Right lobe of liver (tissue), 6 donors: ENCODE data around the gene ITPA. TPM values are rescaled to one million over a fixed set of nuclear protein-coding genes. Genes with fewer than 3 reads are reported as not detected.
A peak's percentile ranks its signal among the peaks of the same experiment; 100 is the strongest.

Source experiments
- ATAC-seq, 4 donors: fragments of 200-7000 bp; cut with Tn5 transposase; one replicate each; pipeline ENCODE4 v1.9.1; 2020; ENCODE audit warnings: mild to moderate bottlenecking in 4 of 4, moderate library complexity in 4 of 4
- DNase-seq, 3 donors: peaks; one replicate each; pipeline ENCODE4 v3.0.0-alpha.2; 2020
- H3K27ac ChIP-seq, 3 donors: fragments of 200-600 bp; one replicate each; pipeline ENCODE4 v1.8.0; 2022
- H3K27me3 ChIP-seq, 2 donors: fragments of 200-600 bp; one replicate each; pipeline ENCODE4 v1.8.0; 2022
- H3K36me3 ChIP-seq, 4 donors: fragments of 200-600 bp; sonication (generic) in 1 of 4; one replicate each; pipeline versions ENCODE4 v1.5.1 to v1.8.0; 2017 to 2022; ENCODE audit warnings: control low read depth in 1 of 4
- H3K4me1 ChIP-seq, 4 donors: fragments of 200-600 bp; sonication (generic) in 1 of 4; one replicate each; pipeline versions ENCODE4 v1.5.1 to v1.8.0; 2017 to 2022; ENCODE audit warnings: control low read depth in 1 of 4
- H3K4me3 ChIP-seq, 3 donors: fragments of 200-600 bp; one replicate each; pipeline ENCODE4 v1.8.0; 2022
- H3K9me3 ChIP-seq, 4 donors: fragments of 200-600 bp; sonication (generic) in 1 of 4; one replicate each; pipeline versions ENCODE4 v1.5.1 to v1.8.0; 2017 to 2022; ENCODE audit warnings: control low read depth in 1 of 4
- POLR2A ChIP-seq: fragments of 450-650 bp; IDR thresholded peaks from one replicate; pipeline ENCODE4 v1.6.1; 2017; ENCODE audit warnings: antibody characterized with exemption, mild to moderate bottlenecking
- WGBS: methylation state at CpG from one replicate; pipeline ENCODE4 v1.1.6; 2018; ENCODE audit warnings: low coverage, low lambda C conversion rate; ENCODE audit not compliant: insufficient coverage; ENCODE audit errors: missing lambda C conversion rate; 5-methylcytosine and 5-hydroxymethylcytosine counted together
- intact Hi-C, 2 donors: fragments of 100-400 bp; cut with DNase I; formaldehyde crosslinking; loops; one replicate each; pipeline versions ENCODE4 v1.11.2 to v1.14.1; 2022
- total RNA-seq, 6 experiments: library from RNA; depleted of rRNA in 2 of 6; stranded (reverse); fragments of >200 nt in 2 of 6; fragmentation: NEBNext Ultra II Directional in 3 of 6; extraction: Animal tissue kit (Norgen Biotek cat#: 25700) in 3 of 6; gene quantifications; one replicate each; pipeline versions ENCODE4 v1.1.0 to v1.2.4, GENCODE V29; 2016 to 2023
- TF ChIP-seq, protein P1 (sequence below), 4 donors: fragments of 200-600 bp in 3 of 4; fragments of 450-650 bp in 1 of 4; IDR thresholded peaks; one replicate each; pipeline versions ENCODE4 v1.5.1 to v1.8.0; 2016 to 2022; ENCODE audit warnings: antibody characterized with exemption in 4 of 4, mild to moderate bottlenecking in 2 of 4
- donor health status: DM: no; HTN: yes; CAD: no.
- donor health status: DM: no; HTN: no; CAD: no.
- donor health status: DM: no; HTN: no; CAD: no.
- donor health status: DM: no; HTN: yes; CAD: no.
- donor health status: DM: no; HTN: yes; CAD: no.

ITPA gene
- total RNA-seq, 6 experiments from 2014 or later: 17.5 to 38.8 (median 26.7) TPM

DNA sequence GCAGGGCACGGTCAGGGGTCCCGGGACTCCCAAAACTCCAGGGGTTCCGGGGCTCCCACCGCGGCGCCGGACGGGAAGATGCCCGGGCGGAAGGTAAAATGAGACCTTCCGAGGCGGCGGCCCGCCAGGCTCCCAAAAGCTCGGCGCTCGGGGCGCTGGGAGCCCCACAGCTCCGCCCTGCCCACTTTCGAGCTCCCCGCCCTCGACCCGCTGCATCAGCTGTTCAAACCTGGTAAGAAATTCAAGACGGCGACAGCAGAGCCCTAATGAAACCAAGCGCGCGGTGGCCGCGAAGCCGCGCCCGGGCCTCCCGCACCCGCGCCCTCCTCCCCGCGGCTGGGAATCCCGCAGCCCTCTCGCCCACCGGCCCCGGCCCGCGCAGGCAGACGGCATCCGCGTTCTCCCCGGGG lies 29.3 kb downstream of the ITPA start:
- H3K36me3 ChIP-seq: no peaks in the 10 kb centered on the region
- no CpG with 5 or more reads among the region's 48 CpGs for WGBS
- TF ChIP-seq POLR2A: no peak
- TF ChIP-seq, protein P1, sequence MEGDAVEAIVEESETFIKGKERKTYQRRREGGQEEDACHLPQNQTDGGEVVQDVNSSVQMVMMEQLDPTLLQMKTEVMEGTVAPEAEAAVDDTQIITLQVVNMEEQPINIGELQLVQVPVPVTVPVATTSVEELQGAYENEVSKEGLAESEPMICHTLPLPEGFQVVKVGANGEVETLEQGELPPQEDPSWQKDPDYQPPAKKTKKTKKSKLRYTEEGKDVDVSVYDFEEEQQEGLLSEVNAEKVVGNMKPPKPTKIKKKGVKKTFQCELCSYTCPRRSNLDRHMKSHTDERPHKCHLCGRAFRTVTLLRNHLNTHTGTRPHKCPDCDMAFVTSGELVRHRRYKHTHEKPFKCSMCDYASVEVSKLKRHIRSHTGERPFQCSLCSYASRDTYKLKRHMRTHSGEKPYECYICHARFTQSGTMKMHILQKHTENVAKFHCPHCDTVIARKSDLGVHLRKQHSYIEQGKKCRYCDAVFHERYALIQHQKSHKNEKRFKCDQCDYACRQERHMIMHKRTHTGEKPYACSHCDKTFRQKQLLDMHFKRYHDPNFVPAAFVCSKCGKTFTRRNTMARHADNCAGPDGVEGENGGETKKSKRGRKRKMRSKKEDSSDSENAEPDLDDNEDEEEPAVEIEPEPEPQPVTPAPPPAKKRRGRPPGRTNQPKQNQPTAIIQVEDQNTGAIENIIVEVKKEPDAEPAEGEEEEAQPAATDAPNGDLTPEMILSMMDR (IDR thresholded peaks at IDR 0.05): no peak
- DNase-seq (no peak), ATAC-seq (peak in 3 of 4 donors; percentile 8 to 14 (median 14))
- no peak overlapping the region for H3K27ac ChIP-seq
- H3K9me3 ChIP-seq: no peaks in the 10 kb centered on the region
- peaks cover 0 to 7% of the 10 kb centered on the region in 2 donors for H3K27me3 ChIP-seq
- peaks cover 0 to 17% (median 0%) of the 10 kb centered on the region in 4 donors for H3K4me1 ChIP-seq
- intact Hi-C loops: no loop called here
- H3K4me3 ChIP-seq: peak overlapping the region; percentile 52 to 72 (median 70)

DNA sequence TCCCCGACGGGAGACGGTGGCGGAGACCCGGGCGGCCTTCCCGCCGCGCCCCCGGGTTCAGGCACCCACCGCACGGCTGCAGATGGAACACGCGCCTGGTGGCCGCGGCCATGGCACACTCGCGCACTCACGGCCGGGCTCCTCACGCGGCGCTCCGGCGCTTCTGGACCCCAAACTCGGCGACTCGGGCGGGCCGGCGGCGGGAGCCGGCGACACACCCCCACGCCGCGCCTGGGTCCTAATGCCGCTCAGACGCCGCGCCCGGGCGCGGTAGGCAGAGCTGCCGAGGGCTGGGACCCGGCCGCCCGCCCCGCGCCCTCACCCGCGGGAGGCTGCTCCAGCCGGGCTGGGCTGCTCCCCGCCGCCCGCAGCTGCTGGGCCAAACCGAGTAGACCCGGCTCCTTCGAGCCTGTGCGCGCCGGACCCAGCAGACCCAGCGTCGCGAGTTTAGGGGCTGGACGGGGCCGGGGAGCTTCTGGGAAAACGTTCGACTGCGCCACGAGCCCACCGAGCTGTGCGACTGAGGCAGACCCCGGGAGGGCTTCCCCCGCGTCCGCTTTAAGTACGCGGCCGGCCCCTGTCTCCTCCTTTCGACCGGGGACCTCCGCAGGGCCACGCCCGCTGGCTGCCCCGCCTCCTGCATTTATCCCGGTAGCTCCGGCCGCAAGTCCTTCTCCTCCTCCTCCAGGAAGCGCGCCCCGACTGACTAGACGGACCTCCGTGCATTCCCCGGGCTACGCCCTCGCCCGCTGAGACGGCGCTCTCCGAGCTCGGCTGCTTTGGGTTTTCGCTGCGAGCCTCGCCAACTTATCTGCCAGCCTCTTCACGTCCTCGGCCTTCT lies 29.9 kb downstream of the ITPA start, which contains the start of gene SLC4A11:
TSS of gene SLC4A11 (minus strand) at position 165 of the 841 bp plus-strand sequence. CDS start at position 112, 53 bp downstream.
- Histone ChIP-seq H3K27ac (no peak within 1 kb of the TSS), H3K4me3 (peak within 1 kb of the TSS; percentile 52 to 72 (median 70)), H3K4me1 (peaks cover 0 to 17% (median 0%) of the 10 kb centered on the region in 4 donors), H3K9me3 (no peaks in the 10 kb centered on the region), H3K27me3 (peaks cover 0 to 7% of the 10 kb centered on the region in 2 donors), H3K36me3 (no peaks in the 10 kb centered on the region)
- DNase-seq (peak in 1 of 3 donors; percentile 67), ATAC-seq (peak; percentile 56 to 78 (median 69))
- intact Hi-C loops: no loop called here
- TF ChIP-seq, protein P1 (IDR thresholded peaks at IDR 0.05): no peak
- TF ChIP-seq POLR2A: no peak
- WGBS: 0% methylated on average over 5 of the region's 107 CpGs

DNA sequence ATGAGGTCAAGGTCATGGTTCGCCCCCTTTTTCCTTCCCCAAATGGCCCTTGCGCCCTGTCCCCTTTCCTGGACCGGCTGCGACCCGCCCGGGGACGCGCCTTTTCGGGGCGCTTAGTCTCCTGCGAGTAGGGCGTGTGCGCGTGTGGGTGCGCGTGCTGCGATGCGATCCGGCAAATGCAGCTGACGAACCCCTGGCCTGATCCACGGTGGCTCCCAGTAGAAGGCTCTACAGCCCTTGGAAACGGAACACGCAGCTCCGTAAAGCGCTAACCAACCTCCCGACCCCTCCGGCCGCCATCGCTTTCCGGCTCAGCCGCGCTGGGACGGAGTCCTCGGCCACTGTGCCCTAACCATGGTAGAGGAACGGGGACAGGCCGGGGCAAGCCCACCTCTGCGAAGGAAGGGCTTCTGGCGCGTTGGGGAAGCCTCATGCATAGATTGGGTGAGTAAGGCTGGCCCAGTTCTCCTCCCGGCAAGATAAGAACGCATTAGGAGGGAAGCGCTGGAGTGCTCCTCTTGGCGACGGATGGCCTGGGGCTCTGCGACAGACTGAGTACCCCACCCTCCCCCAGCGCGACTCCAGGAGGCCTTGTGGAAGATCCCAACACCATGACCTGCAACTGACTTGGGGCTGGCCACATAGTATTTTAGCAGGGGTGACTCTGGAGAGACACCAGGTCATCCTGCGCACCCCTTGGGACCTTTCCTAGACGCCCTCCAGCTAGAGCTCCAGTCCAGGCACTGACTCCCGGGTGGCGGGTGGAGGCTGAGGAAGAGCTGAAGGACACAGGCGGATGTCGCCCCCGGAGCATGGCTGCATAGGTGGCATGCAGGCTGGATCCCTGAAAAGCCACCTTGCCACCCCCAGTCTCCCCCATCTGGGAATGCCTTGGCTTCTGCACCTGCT lies 30.8 kb downstream of the ITPA start:
- ATAC-seq (peak in 1 of 4 donors; percentile 5), DNase-seq (no peak)
- peak overlapping the region; percentile 52 to 72 (median 70) for H3K4me3 ChIP-seq
- intact Hi-C loops: no loop called here
- no peaks in the 10 kb centered on the region for H3K36me3 ChIP-seq
- peaks cover 0 to 7% of the 10 kb centered on the region in 2 donors for H3K27me3 ChIP-seq
- peaks cover 0 to 17% (median 0%) of the 10 kb centered on the region in 4 donors for H3K4me1 ChIP-seq
- no peaks in the 10 kb centered on the region for H3K9me3 ChIP-seq
- TF ChIP-seq, protein P1 (IDR thresholded peaks at IDR 0.05): no peak
- no peak for TF ChIP-seq POLR2A
- 10% methylated on average over 35 of the region's 54 CpGs for WGBS
- no peak overlapping the region for H3K27ac ChIP-seq

DNA sequence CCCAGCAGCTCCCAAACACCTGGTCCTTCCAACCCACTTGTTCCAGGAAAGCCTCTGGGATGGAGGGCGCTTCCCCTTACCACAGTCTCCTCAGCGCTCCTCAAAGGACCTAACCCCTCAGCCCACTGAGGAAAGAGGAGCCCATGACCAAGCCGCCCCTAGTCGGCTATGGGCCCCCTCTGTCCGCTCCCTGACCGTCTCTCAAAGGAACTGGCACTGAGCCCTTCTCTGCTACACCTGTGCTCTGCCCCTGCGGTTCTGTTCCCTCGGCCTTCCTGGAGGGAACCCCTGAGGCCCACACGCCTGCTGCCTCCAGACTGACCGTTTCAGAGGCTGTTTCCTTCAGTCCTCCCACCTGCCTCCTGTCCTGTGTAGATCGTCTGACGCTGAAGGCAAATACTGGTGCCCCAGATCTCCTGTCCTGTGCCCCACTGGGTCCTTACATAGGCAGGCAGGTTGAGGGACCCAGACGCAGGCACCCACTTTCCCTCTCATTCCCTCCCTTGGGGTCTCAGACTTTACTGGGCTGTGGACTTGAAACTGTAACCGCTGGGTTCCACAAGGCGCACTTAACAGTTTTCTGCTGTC lies 31.6 kb downstream of the ITPA start:
- intact Hi-C loops: no loop called here

More for the DNA sequence above, 31.6 kb downstream of the ITPA start:
- H3K4me1 ChIP-seq: peaks cover 0 to 17% (median 0%) of the 10 kb centered on the region in 4 donors
- WGBS: 70% methylated on average over 2 of the region's 15 CpGs
- no peaks in the 10 kb centered on the region for H3K36me3 ChIP-seq
- H3K27me3 ChIP-seq: peaks cover 0 to 7% of the 10 kb centered on the region in 2 donors
- H3K27ac ChIP-seq: no peak overlapping the region
- DNase-seq: no peak
- no peak for TF ChIP-seq POLR2A
- TF ChIP-seq, protein P1 (IDR thresholded peaks at IDR 0.05): no peak
- no peak overlapping the region for H3K4me3 ChIP-seq
- no peak for ATAC-seq
- no peaks in the 10 kb centered on the region for H3K9me3 ChIP-seq
